Endothelial cell of umbilical vein (primary cell): ENCODE measurements around the gene SLC17A2. TPM values are rescaled to one million over a fixed set of nuclear protein-coding genes. Genes with fewer than 3 reads are reported as not detected.

Source experiments
- BruUV-seq: library from RNA; stranded (reverse); fragments of 400-500 nt; replicated peaks from 2 replicates; lab custom pipeline; 2021; lab: Mats Ljungman, UMichigan
- CTCF ChIA-PET: fragments of 300-600, 350-600 bp; sonication (Branson Sonifier 250); formaldehyde crosslinking; loops from one replicate; lab custom pipeline; 2021; ENCODE audit warnings: antibody characterized with exemption, inconsistent platforms; lab: Charles Lee
- POLR2A ChIA-PET: fragments of 300-600, 350-600 bp; sonication (Branson Sonifier 250); formaldehyde crosslinking; loops from one replicate; lab custom pipeline; 2021; ENCODE audit warnings: antibody characterized with exemption, inconsistent platforms; lab: Charles Lee
- DNase-seq: peaks from one replicate; pipeline ENCODE4 v3.0.0-alpha.2; 2011; ENCODE audit warnings: low read depth, low spot score
- FAIRE-seq: peaks from 2 replicates; lab custom pipeline; 2011; peaks lifted over from hg19 to GRCh38; lab: Jason Lieb, UNC
- H2AFZ ChIP-seq: 2 replicates; pipeline ENCODE4 v1.6.0; 2012; ENCODE audit warnings: low read depth, low read length, control low read depth, inconsistent platforms
- H3K27ac ChIP-seq: 2 replicates; pipeline ENCODE4 v1.5.1; 2011; ENCODE audit warnings: low read depth, mild to moderate bottlenecking, control low read depth, low read length, moderate library complexity; ENCODE audit not compliant: insufficient read depth
- H3K27me3 ChIP-seq, 2 experiments: 2 replicates each; pipeline versions ENCODE4 v1.6.0 to v1.6.1; 2011; ENCODE audit warnings: low read length in 2 of 2, mixed read lengths in 1 of 2; ENCODE audit not compliant: control insufficient read depth in 2 of 2, insufficient read depth in 2 of 2
- H3K36me3 ChIP-seq, 2 experiments: 2 replicates in 1 of 2; 3 replicates in 1 of 2; pipeline ENCODE4 v1.5.1; 2011; ENCODE audit warnings: low read length in 2 of 2, mild to moderate bottlenecking in 1 of 2, moderate library complexity in 1 of 2; ENCODE audit not compliant: control insufficient read depth in 2 of 2, insufficient read depth in 2 of 2; ENCODE audit errors: extremely low read depth in 1 of 2
- H3K4me1 ChIP-seq: 3 replicates; pipeline ENCODE4 v1.5.1; 2011; ENCODE audit warnings: mild to moderate bottlenecking, low read length; ENCODE audit not compliant: control insufficient read depth, insufficient read depth; ENCODE audit errors: extremely low read depth
- H3K4me2 ChIP-seq: 2 replicates; pipeline ENCODE4 v1.6.1; 2011; ENCODE audit warnings: low read length, control low read depth, mixed read lengths; ENCODE audit not compliant: insufficient read depth
- H3K4me3 ChIP-seq, 3 experiments: fragments of 200-600 bp in 1 of 3; sonication (generic), shearing (Covaris generic) in 1 of 3; replicated peaks in 1 of 3; 2 replicates each; pipeline ENCODE4 v1.5.1; 2011 to 2016; ENCODE audit warnings: control low read depth in 3 of 3, low read length in 3 of 3, mild to moderate bottlenecking in 2 of 3, inconsistent platforms in 1 of 3, low read depth in 1 of 3, moderate library complexity in 1 of 3; ENCODE audit not compliant: insufficient read depth in 1 of 3
- H3K79me2 ChIP-seq: 2 replicates; pipeline ENCODE4 v1.6.0; 2012; ENCODE audit warnings: low read length, inconsistent platforms; ENCODE audit not compliant: control insufficient read depth, insufficient read depth
- H3K9ac ChIP-seq: replicated peaks from 2 replicates; pipeline ENCODE3; 2011; ENCODE audit warnings: low read length, control low read depth; ENCODE audit not compliant: insufficient read depth; ENCODE audit errors: extremely low read depth
- H3K9me1 ChIP-seq: replicated peaks from 3 replicates; pipeline ENCODE4 v1.6.0; 2011; ENCODE audit warnings: mild to moderate bottlenecking, low read length; ENCODE audit not compliant: control insufficient read depth, insufficient read depth; ENCODE audit errors: extremely low read depth
- H3K9me3 ChIP-seq: replicated peaks from 2 replicates; pipeline ENCODE4 v1.5.1; 2012; ENCODE audit warnings: low read length, inconsistent platforms; ENCODE audit not compliant: control insufficient read depth, insufficient read depth
- H4K20me1 ChIP-seq: replicated peaks from 2 replicates; pipeline ENCODE3; 2011; ENCODE audit warnings: mild to moderate bottlenecking, low read length; ENCODE audit not compliant: control insufficient read depth, insufficient read depth; ENCODE audit errors: extremely low read depth
- EZH2 ChIP-seq: IDR thresholded peaks from 2 replicates; pipeline ENCODE4 v1.6.1; 2012; ENCODE audit warnings: borderline replicate concordance, low read depth, mild to moderate bottlenecking, moderate library complexity, low read length, inconsistent platforms; ENCODE audit not compliant: severe bottlenecking
- FOS ChIP-seq: IDR thresholded peaks from 2 replicates; pipeline ENCODE4 v1.6.1; 2011; ENCODE audit warnings: mild to moderate bottlenecking, low read length, moderate library complexity, borderline replicate concordance; ENCODE audit not compliant: insufficient read depth
- GATA2 ChIP-seq: IDR thresholded peaks from 2 replicates; pipeline ENCODE4 v1.7.0; 2011; ENCODE audit warnings: low read depth, mild to moderate bottlenecking, moderate library complexity, mixed read lengths, low read length; ENCODE audit not compliant: insufficient read length, insufficient read depth
- JUN ChIP-seq: IDR thresholded peaks from 2 replicates; pipeline ENCODE4 v1.6.1; 2011; ENCODE audit warnings: borderline replicate concordance, low read depth; ENCODE audit not compliant: insufficient read length, insufficient read depth
- MAX ChIP-seq: IDR thresholded peaks from 2 replicates; pipeline ENCODE4 v1.6.1; 2011; ENCODE audit not compliant: insufficient read depth, insufficient read length
- MYC ChIP-seq: IDR thresholded peaks from one replicate; pipeline ENCODE4 v1.6.1; 2011; ENCODE audit warnings: mild to moderate bottlenecking, low read depth, low read length
- POLR2A ChIP-seq: IDR thresholded peaks from 2 replicates; pipeline ENCODE4 v1.6.1; 2012; ENCODE audit warnings: low read depth, mild to moderate bottlenecking, control low read depth, low read length
- POLR2AphosphoS5 ChIP-seq: IDR thresholded peaks from 2 replicates; pipeline ENCODE4 v1.6.1; 2012; ENCODE audit warnings: low read depth, mild to moderate bottlenecking, control low read depth, low read length, moderate library complexity; ENCODE audit not compliant: insufficient read depth
- dilution Hi-C: fragments of 300-500 bp; cut with MboI; formaldehyde crosslinking; loops from one replicate; pipeline ENCODE4 v1.15.0; 2019; ENCODE audit warnings: low sequenced_read_pairs; ENCODE audit not compliant: extremely low pct_ligation_motif_present
- intact Hi-C: fragments of 100-400 bp; cut with micrococcal nuclease; formaldehyde crosslinking; loops from one replicate; pipeline ENCODE4 v1.10.0; 2022
- polyA plus RNA-seq, 4 experiments: library from polyadenylated mRNA; depleted of rRNA in 3 of 4; stranded (reverse) in 3 of 4; unstranded in 1 of 4; fragments of >200 nt; gene quantifications; 2 replicates each; pipeline versions ENCODE4 v1.2.1 to v1.2.3, GENCODE V29; 2011 to 2012; ENCODE audit warnings: missing spikeins in 1 of 4
- total RNA-seq: library from RNA; stranded (reverse); gene quantifications from 2 replicates; pipeline ENCODE4 v1.2.3, GENCODE V29; 2021
- TF ChIP-seq, protein P1 (sequence below), 2 donors: IDR thresholded peaks; 1 replicate in 1 of 2; 2 replicates in 1 of 2; pipeline ENCODE4 v1.5.1; 2011; ENCODE audit warnings: low read length in 2 of 2, mild to moderate bottlenecking in 2 of 2, moderate library complexity in 2 of 2, control low read depth in 1 of 2, inconsistent platforms in 1 of 2, low read depth in 1 of 2; ENCODE audit not compliant: insufficient read depth in 1 of 2; ENCODE audit errors: extremely low read depth in 1 of 2

SLC17A2 gene
- total and polyA plus RNA-seq, 2 donors (not counting 3 experiments of a cell fraction or from before 2014, with no cell fraction given): not detected

DNA sequence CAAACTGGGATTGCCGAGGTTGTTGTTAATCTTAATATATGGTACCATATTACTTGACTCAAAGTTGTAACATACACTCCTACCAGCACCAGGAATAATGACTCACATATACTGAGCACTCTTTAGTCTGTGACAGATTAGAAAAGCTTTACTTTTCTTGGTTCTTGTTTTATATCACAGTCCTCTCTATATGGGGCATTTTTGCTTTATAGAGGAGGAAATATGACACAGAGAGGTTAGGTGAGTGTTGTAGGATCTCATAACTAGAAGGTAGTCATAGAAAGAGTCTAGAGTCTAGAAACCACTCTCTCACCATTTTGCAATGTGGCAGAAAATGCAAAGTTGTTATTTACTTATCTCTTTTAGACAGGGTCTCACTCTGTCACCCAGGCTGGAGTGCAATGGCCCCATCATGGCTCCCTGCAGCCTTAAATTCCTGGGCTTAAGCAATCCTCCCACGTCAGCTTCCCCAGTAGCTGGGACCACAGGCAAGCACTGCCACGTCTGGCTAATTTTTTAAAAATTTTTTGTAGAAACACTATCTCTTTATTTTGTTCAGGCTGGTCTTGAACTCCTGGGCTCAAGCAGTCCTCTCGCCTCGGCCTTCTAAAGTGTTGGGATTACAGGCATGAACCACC is 45.6 kb upstream of the SLC17A2 start:
- ChIA-PET CTCF (interaction anchor here (1.5 kb wide), 1 partner anchor 17 kb away, joined by 5 read pairs; no protein-coding TSS in a partner anchor), POLR2A (no interaction called here)
- TF ChIP-seq EZH2: no peak
- no peak for TF ChIP-seq POLR2A
- TF ChIP-seq FOS: no peak
- no peak for TF ChIP-seq JUN
- TF ChIP-seq MYC: no peak
- no peak for TF ChIP-seq GATA2
- no peak for TF ChIP-seq POLR2AphosphoS5
- TF ChIP-seq, protein P1, sequence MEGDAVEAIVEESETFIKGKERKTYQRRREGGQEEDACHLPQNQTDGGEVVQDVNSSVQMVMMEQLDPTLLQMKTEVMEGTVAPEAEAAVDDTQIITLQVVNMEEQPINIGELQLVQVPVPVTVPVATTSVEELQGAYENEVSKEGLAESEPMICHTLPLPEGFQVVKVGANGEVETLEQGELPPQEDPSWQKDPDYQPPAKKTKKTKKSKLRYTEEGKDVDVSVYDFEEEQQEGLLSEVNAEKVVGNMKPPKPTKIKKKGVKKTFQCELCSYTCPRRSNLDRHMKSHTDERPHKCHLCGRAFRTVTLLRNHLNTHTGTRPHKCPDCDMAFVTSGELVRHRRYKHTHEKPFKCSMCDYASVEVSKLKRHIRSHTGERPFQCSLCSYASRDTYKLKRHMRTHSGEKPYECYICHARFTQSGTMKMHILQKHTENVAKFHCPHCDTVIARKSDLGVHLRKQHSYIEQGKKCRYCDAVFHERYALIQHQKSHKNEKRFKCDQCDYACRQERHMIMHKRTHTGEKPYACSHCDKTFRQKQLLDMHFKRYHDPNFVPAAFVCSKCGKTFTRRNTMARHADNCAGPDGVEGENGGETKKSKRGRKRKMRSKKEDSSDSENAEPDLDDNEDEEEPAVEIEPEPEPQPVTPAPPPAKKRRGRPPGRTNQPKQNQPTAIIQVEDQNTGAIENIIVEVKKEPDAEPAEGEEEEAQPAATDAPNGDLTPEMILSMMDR (IDR thresholded peaks at IDR 0.05; ENCODE audit: extremely low read depth in 1 of 2, insufficient read depth in 1 of 2, low read depth in 1 of 2, low read length in 2 of 2): no peak
- TF ChIP-seq MAX: no peak
- Histone ChIP-seq H3K9me1 (no peaks in the 10 kb centered on the region), H3K9ac (no peak overlapping the region), H3K36me3 (peaks cover 31 to 43% of the 10 kb centered on the region in 2 experiments), H4K20me1 (no peaks in the 10 kb centered on the region), H3K9me3 (no peaks in the 10 kb centered on the region), H3K4me1 (peaks cover 10% of the 10 kb centered on the region), H3K79me2 (peaks cover 3% of the 10 kb centered on the region), H3K27ac (no peak overlapping the region), H3K4me3 (no peak overlapping the region), H2AFZ (no peak overlapping the region), H3K27me3 (no peaks in the 10 kb centered on the region), H3K4me2 (no peak overlapping the region)
- DNase-seq: no peak
- FAIRE-seq: no peak
- intact Hi-C loops: no loop called here
- dilution Hi-C loops: no loop called here
- BruUV-seq: no TSS peak
